ENCODE results near the gene MRPS25. TPM values are rescaled to one million over a fixed set of nuclear protein-coding genes. Genes with fewer than 3 reads are reported as not detected.

MRPS25 gene
- polyA plus RNA-seq, 1 donor (not counting 4 experiments of a cell fraction or from before 2014, with no cell fraction given): 54.5 TPM

DNA sequence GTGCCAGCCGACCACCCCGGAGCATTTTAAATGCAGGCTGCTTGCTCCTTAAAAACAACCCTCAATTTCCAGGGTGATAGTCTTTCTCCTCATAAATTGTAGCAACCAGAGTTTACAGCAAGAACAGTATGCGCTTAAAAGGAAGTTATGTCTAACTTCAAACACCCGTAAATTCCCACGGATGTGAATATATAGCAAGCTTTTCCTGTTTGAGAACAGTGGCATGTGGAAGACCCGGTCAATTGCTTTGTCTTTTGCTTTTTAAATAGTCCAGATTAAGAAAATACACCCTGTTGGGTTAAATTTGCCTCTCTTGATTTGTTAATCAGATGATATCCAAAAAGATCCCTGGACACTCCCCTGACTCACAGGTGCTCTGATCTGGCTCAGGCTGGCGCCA lies 20.8 kb downstream of the MRPS25 start:
- FAIRE-seq (no peak), DNase-seq (ENCODE audit: low read depth, low spot score) (no peak)
- H3K36me3 ChIP-seq (ENCODE audit: control insufficient read depth in 2 of 2, extremely low read depth in 1 of 2, insufficient read depth in 2 of 2, low read length in 2 of 2): peaks cover 32 to 50% of the 10 kb centered on the region in 2 experiments
- no peak for TF ChIP-seq EZH2 (IDR thresholded peaks at IDR 0.05; ENCODE audit: low read length)
- TF ChIP-seq, protein P1, sequence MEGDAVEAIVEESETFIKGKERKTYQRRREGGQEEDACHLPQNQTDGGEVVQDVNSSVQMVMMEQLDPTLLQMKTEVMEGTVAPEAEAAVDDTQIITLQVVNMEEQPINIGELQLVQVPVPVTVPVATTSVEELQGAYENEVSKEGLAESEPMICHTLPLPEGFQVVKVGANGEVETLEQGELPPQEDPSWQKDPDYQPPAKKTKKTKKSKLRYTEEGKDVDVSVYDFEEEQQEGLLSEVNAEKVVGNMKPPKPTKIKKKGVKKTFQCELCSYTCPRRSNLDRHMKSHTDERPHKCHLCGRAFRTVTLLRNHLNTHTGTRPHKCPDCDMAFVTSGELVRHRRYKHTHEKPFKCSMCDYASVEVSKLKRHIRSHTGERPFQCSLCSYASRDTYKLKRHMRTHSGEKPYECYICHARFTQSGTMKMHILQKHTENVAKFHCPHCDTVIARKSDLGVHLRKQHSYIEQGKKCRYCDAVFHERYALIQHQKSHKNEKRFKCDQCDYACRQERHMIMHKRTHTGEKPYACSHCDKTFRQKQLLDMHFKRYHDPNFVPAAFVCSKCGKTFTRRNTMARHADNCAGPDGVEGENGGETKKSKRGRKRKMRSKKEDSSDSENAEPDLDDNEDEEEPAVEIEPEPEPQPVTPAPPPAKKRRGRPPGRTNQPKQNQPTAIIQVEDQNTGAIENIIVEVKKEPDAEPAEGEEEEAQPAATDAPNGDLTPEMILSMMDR (optimal IDR thresholded peaks at IDR 0.05 in 1 of 3, IDR thresholded peaks at IDR 0.05 in 1 of 3, conservative IDR thresholded peaks at IDR 0.05 in 1 of 3; ENCODE audit: extremely low read depth in 1 of 3, insufficient read depth in 2 of 3, low read length in 3 of 3): no peak
- H3K9me3 ChIP-seq (ENCODE audit: control insufficient read depth, low read depth, low read length): no peaks in the 10 kb centered on the region
- H3K4me2 ChIP-seq (ENCODE audit: control insufficient read depth, extremely low read depth, insufficient read depth, low read depth, low read length): no peak overlapping the region
- H3K9me1 ChIP-seq (ENCODE audit: control insufficient read depth, extremely low read depth, insufficient read depth, low read length): no peaks in the 10 kb centered on the region
- H4K20me1 ChIP-seq (ENCODE audit: control insufficient read depth, extremely low read depth, insufficient read depth, low read length): no peaks in the 10 kb centered on the region
- H3K4me3 ChIP-seq (ENCODE audit: control insufficient read depth in 2 of 3, extremely low read depth in 1 of 3, insufficient read depth in 2 of 3, low read depth in 1 of 3, low read length in 3 of 3): no peak overlapping the region
- H2AFZ ChIP-seq (ENCODE audit: control insufficient read depth, low read length): no peak overlapping the region
- dilution Hi-C loops (cut with MboI; ENCODE audit: extremely low pct_ligation_motif_present, low sequenced_read_pairs): no loop called here
- no peaks in the 10 kb centered on the region for H3K27me3 ChIP-seq (ENCODE audit: control insufficient read depth, extremely low read depth, insufficient read depth, low read length)
- H3K9ac ChIP-seq (ENCODE audit: control insufficient read depth, extremely low read depth, insufficient read depth, low read length): no peak overlapping the region
- H3K4me1 ChIP-seq (ENCODE audit: control insufficient read depth, extremely low read depth, insufficient read depth, low read length): no peaks in the 10 kb centered on the region
- no peak overlapping the region for H3K27ac ChIP-seq (ENCODE audit: control insufficient read depth, insufficient read depth, low read length)
- peaks cover 2% of the 10 kb centered on the region for H3K79me2 ChIP-seq (ENCODE audit: control insufficient read depth, insufficient read depth, low read length)

GRCh38 chr3:15043408-15044171 lies 21.5 kb downstream of the MRPS25 start:
- H3K9ac ChIP-seq (ENCODE audit: control insufficient read depth, extremely low read depth, insufficient read depth, low read length): no peak overlapping the region
- no peak overlapping the region for H3K27ac ChIP-seq (ENCODE audit: control insufficient read depth, insufficient read depth, low read length)
- H3K9me1 ChIP-seq (ENCODE audit: control insufficient read depth, extremely low read depth, insufficient read depth, low read length): no peaks in the 10 kb centered on the region
- no peak overlapping the region for H3K4me3 ChIP-seq (ENCODE audit: control insufficient read depth in 2 of 3, extremely low read depth in 1 of 3, insufficient read depth in 2 of 3, low read depth in 1 of 3, low read length in 3 of 3)
- DNase-seq (ENCODE audit: low read depth, low spot score) (no peak), FAIRE-seq (no peak)
- H3K9me3 ChIP-seq (ENCODE audit: control insufficient read depth, low read depth, low read length): no peaks in the 10 kb centered on the region
- no peak overlapping the region for H2AFZ ChIP-seq (ENCODE audit: control insufficient read depth, low read length)
- H3K79me2 ChIP-seq (ENCODE audit: control insufficient read depth, insufficient read depth, low read length): no peaks in the 10 kb centered on the region
- TF ChIP-seq, protein P1 (optimal IDR thresholded peaks at IDR 0.05 in 1 of 3, IDR thresholded peaks at IDR 0.05 in 1 of 3, conservative IDR thresholded peaks at IDR 0.05 in 1 of 3; ENCODE audit: extremely low read depth in 1 of 3, insufficient read depth in 2 of 3, low read length in 3 of 3): no peak
- TF ChIP-seq EZH2 (IDR thresholded peaks at IDR 0.05; ENCODE audit: low read length): no peak
- no peaks in the 10 kb centered on the region for H3K27me3 ChIP-seq (ENCODE audit: control insufficient read depth, extremely low read depth, insufficient read depth, low read length)
- no peaks in the 10 kb centered on the region for H3K4me1 ChIP-seq (ENCODE audit: control insufficient read depth, extremely low read depth, insufficient read depth, low read length)
- H4K20me1 ChIP-seq (ENCODE audit: control insufficient read depth, extremely low read depth, insufficient read depth, low read length): no peaks in the 10 kb centered on the region
- H3K36me3 ChIP-seq (ENCODE audit: control insufficient read depth in 2 of 2, extremely low read depth in 1 of 2, insufficient read depth in 2 of 2, low read length in 2 of 2): peaks cover 30 to 43% of the 10 kb centered on the region in 2 experiments
- H3K4me2 ChIP-seq (ENCODE audit: control insufficient read depth, extremely low read depth, insufficient read depth, low read depth, low read length): no peak overlapping the region
- dilution Hi-C loops (cut with MboI; ENCODE audit: extremely low pct_ligation_motif_present, low sequenced_read_pairs): no loop called here

Measured in keratinocyte (primary cell).